Body of pancreas (tissue), 4 donors: ENCODE results near the gene TMEM151A. TPM values are rescaled to one million over a fixed set of nuclear protein-coding genes. Genes with fewer than 3 reads are reported as not detected.

Experiments used
- ATAC-seq: fragments of 150-250 bp; one replicate; pipeline ENCODE4 v1.9.1; 2016
- DNase-seq, 4 donors: peaks; one replicate each; pipeline ENCODE4 v3.0.0-alpha.2; 2019
- H3K27ac ChIP-seq, 4 donors: fragments of 200-600 bp; sonication (generic); 1 replicate in 3 of 4; 2 replicates in 1 of 4; pipeline versions ENCODE4 v1.5.1 to v1.6.1; 2016 to 2019; ENCODE audit warnings: mild to moderate bottlenecking in 1 of 4, mixed read lengths in 1 of 4, moderate library complexity in 1 of 4
- H3K27me3 ChIP-seq, 2 donors: fragments of 200-600 bp; sonication (generic); one replicate each; pipeline ENCODE4 v1.6.0; 2016; ENCODE audit warnings: mild to moderate bottlenecking in 1 of 2
- H3K36me3 ChIP-seq, 2 donors: fragments of 200-600 bp; sonication (generic); replicated peaks in 1 of 2; 2 replicates each; pipeline ENCODE4 v1.5.1; 2016; ENCODE audit warnings: low read depth in 2 of 2; ENCODE audit not compliant: insufficient read depth in 1 of 2
- H3K4me1 ChIP-seq: fragments of 200-600 bp; sonication (generic); one replicate; pipeline ENCODE4 v1.6.0; 2016
- H3K4me3 ChIP-seq, 2 donors: fragments of 200-600 bp; sonication (generic); 1 replicate in 1 of 2; 2 replicates in 1 of 2; pipeline ENCODE4 v1.5.1; 2016 to 2019
- H3K9me3 ChIP-seq, 3 donors: fragments of 200-600 bp; sonication (generic); 1 replicate in 2 of 3; 2 replicates in 1 of 3; pipeline ENCODE4 v1.5.1; 2016
- CTCF ChIP-seq, 7 experiments: fragments of 450-650 bp in 4 of 7; fragments of 200-600 bp in 3 of 7; sonication (generic) in 3 of 7; IDR thresholded peaks; one replicate each; pipeline ENCODE4 v1.5.1; 2016 to 2019; ENCODE audit warnings: antibody characterized with exemption in 7 of 7
- POLR2A ChIP-seq, 3 donors: fragments of 450-650 bp; IDR thresholded peaks; one replicate each; pipeline ENCODE4 v1.6.1; 2016; ENCODE audit warnings: antibody characterized with exemption in 3 of 3, mild to moderate bottlenecking in 2 of 3
- WGBS, 2 donors: methylation state at CpG; one replicate each; pipeline ENCODE4 v1.1.5; 2017; 5-methylcytosine and 5-hydroxymethylcytosine counted together
- intact Hi-C: fragments of 100-400 bp; cut with DNase I; formaldehyde crosslinking; loops from one replicate; pipeline ENCODE4 v1.15.1; 2023
- total RNA-seq, 2 donors: library from RNA; depleted of rRNA; stranded (reverse); fragments of >200 nt; gene quantifications; one replicate each; pipeline ENCODE4 v1.1.0, GENCODE V29; 2016

The TMEM151A gene
- total RNA-seq, 2 donors from 2014 or later = 1.6 to 2.1 TPM

GRCh38 chr11:66329165-66329673 is 37.5 kb downstream of the TMEM151A start:
- no peaks in the 10 kb centered on the region for H3K9me3 ChIP-seq
- ATAC-seq (no peak), DNase-seq (no peak)
- intact Hi-C loops = no loop called here
- no peak overlapping the region for H3K27ac ChIP-seq
- TF ChIP-seq CTCF (IDR thresholded peaks at IDR 0.05) = no peak
- TF ChIP-seq POLR2A (IDR thresholded peaks at IDR 0.05) = no peak
- H3K4me1 ChIP-seq = peaks cover 11% of the 10 kb centered on the region
- no peaks in the 10 kb centered on the region for H3K27me3 ChIP-seq
- H3K36me3 ChIP-seq = no peaks in the 10 kb centered on the region
- 76 to 79% methylated on average over 3 of the region's 3 CpGs for WGBS, 2 donors
- H3K4me3 ChIP-seq = no peak overlapping the region

GRCh38 chr11:66330931-66331330 is 39.2 kb downstream of the TMEM151A start:
- no peak overlapping the region for H3K4me3 ChIP-seq
- WGBS, 2 donors = 56 to 83% methylated on average over 2 to 9 of the region's 10 CpGs
- intact Hi-C loops = no loop called here
- no peaks in the 10 kb centered on the region for H3K9me3 ChIP-seq
- ATAC-seq = no peak
- H3K27me3 ChIP-seq = no peaks in the 10 kb centered on the region
- H3K4me1 ChIP-seq = peaks cover 24% of the 10 kb centered on the region
- no peak for TF ChIP-seq POLR2A (IDR thresholded peaks at IDR 0.05)
- TF ChIP-seq CTCF (IDR thresholded peaks at IDR 0.05) = no peak
- H3K27ac ChIP-seq = no peak overlapping the region
- H3K36me3 ChIP-seq = no peaks in the 10 kb centered on the region
- no peak for DNase-seq

GRCh38 chr11:66331542-66332370 is 40.1 kb downstream of the TMEM151A start:
- DNase-seq (no peak), ATAC-seq (no peak)
- WGBS, 2 donors = 90 to 91% methylated on average over 5 to 12 of the region's 12 CpGs
- no peaks in the 10 kb centered on the region for H3K27me3 ChIP-seq
- H3K36me3 ChIP-seq = no peaks in the 10 kb centered on the region
- intact Hi-C loops = no loop called here
- no peak for TF ChIP-seq CTCF (IDR thresholded peaks at IDR 0.05)
- no peak for TF ChIP-seq POLR2A (IDR thresholded peaks at IDR 0.05)
- H3K4me1 ChIP-seq = peaks cover 32% of the 10 kb centered on the region
- H3K9me3 ChIP-seq = no peaks in the 10 kb centered on the region
- H3K4me3 ChIP-seq = no peak overlapping the region
- no peak overlapping the region for H3K27ac ChIP-seq

GRCh38 chr11:66332371-66333219 is 40.9 kb downstream of the TMEM151A start:
- no peak overlapping the region for H3K27ac ChIP-seq
- no peak for TF ChIP-seq POLR2A (IDR thresholded peaks at IDR 0.05)
- H3K27me3 ChIP-seq = no peaks in the 10 kb centered on the region
- DNase-seq (no peak), ATAC-seq (no peak)
- no peak overlapping the region for H3K4me3 ChIP-seq
- H3K9me3 ChIP-seq = no peaks in the 10 kb centered on the region
- WGBS, 2 donors = 77 to 88% methylated on average over 7 to 18 of the region's 18 CpGs
- H3K36me3 ChIP-seq = no peaks in the 10 kb centered on the region
- intact Hi-C loops = no loop called here
- peaks cover 40% of the 10 kb centered on the region for H3K4me1 ChIP-seq

GRCh38 chr11:66333220-66333877 is 41.7 kb downstream of the TMEM151A start:
- no peak overlapping the region for H3K27ac ChIP-seq
- no peaks in the 10 kb centered on the region for H3K9me3 ChIP-seq
- no peak overlapping the region for H3K4me3 ChIP-seq
- ATAC-seq = no peak
- DNase-seq = no peak
- H3K36me3 ChIP-seq = no peaks in the 10 kb centered on the region
- WGBS, 2 donors = 90 to 97% methylated on average over 9 to 18 of the region's 19 CpGs
- no peaks in the 10 kb centered on the region for H3K27me3 ChIP-seq
- peaks cover 35% of the 10 kb centered on the region for H3K4me1 ChIP-seq
- TF ChIP-seq POLR2A (IDR thresholded peaks at IDR 0.05) = no peak
- TF ChIP-seq CTCF (IDR thresholded peaks at IDR 0.05) = no peak
- intact Hi-C loops = no loop called here
